ENCODE data around the gene POU1F1. TPM values are rescaled to one million over a fixed set of nuclear protein-coding genes. Genes with fewer than 3 reads are reported as not detected.

POU1F1 gene
- polyA plus RNA-seq, 1 of the 3 experiments (the other 2 are of a cell fraction): not detected

DNA sequence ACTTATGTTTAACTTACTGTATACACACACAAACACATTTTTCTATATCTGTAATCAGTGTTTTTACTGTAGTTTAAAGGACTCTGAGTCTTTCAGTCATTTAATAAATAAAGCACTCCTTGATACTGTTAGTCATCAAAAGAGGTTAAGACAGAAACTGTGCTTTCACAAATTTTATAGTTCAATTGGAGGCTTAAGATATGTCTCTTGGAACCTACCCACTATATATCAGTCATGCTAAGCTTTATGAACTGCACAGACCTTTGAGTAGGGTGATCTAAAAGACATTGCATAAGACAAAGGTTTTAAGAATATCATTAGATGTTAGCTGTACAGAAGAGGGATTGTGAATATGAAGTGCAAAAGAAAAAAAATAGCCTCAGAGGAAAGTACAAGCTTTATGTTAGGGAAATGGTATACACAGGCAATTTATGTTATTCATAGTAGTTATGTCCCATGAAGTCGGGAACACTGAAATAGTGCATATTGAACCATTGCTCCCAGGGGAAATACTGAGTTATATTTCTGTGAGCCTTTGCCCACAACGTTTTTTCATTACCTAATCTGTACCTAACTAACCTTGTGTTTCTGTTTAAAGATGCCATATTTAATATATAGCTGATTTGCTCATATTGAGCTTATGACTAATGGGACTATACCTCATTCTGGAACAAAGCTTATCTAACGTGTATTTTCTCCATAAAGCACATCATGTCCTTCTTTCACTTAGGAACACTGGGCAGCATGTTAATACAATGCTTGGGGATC is 29.5 kb downstream of the POU1F1 start:
- Histone ChIP-seq H3K9ac (no peak overlapping the region), H2AFZ (ENCODE audit: low read depth) (no peak overlapping the region), H4K20me1 (ENCODE audit: insufficient read depth) (no peaks in the 10 kb centered on the region), H3K79me2 (ENCODE audit: insufficient read depth) (no peaks in the 10 kb centered on the region), H3K4me2 (no peak overlapping the region), H3F3A (replicated peaks; ENCODE audit: insufficient read depth) (no peaks in the 10 kb centered on the region), H3K4me1 (ENCODE audit: control insufficient read depth in 1 of 2, insufficient read depth in 2 of 2, low read depth in 1 of 2, low read length in 1 of 2) (no peaks in the 10 kb centered on the region), H3K36me3 (replicated peaks in 1 of 2; ENCODE audit: control insufficient read depth in 1 of 2, insufficient read depth in 2 of 2, low read length in 1 of 2) (peaks cover 20 to 21% of the 10 kb centered on the region in 2 experiments), H3K9me3 (no peaks in the 10 kb centered on the region), H3K27me3 (ENCODE audit: insufficient read depth) (no peaks in the 10 kb centered on the region), H3K27ac (ENCODE audit: low read depth in 2 of 2, low read length in 1 of 2) (no peak overlapping the region), H3K9me2 (no peaks in the 10 kb centered on the region), H3K4me3 (ENCODE audit: low read depth in 2 of 2, low read length in 1 of 2) (no peak overlapping the region)
- ChIA-PET POLR2A (no interaction called here), CTCF (interaction anchor here (1.1 to 4.1 kb wide), 2 partner anchors 14 to 51 kb away, joined by 3 to 23 read pairs; no protein-coding TSS in a partner anchor)
- TF ChIP-seq TEAD4 (IDR thresholded peaks at IDR 0.05; ENCODE audit: borderline replicate concordance, insufficient read depth) (no peak), JUND (IDR thresholded peaks at IDR 0.05) (no peak), FOSL2 (IDR thresholded peaks at IDR 0.05; ENCODE audit: borderline replicate concordance, low read depth) (no peak), TCF12 (IDR thresholded peaks at IDR 0.05) (no peak), ELF1 (IDR thresholded peaks at IDR 0.05) (no peak), EZH2phosphoT487 (IDR thresholded peaks at IDR 0.05; ENCODE audit: borderline replicate concordance, low read depth) (no peak), RAD21 (IDR thresholded peaks at IDR 0.05; ENCODE audit: low read length) (no peak), MEF2A (IDR thresholded peaks at IDR 0.05; ENCODE audit: borderline replicate concordance, low read depth) (no peak), YY1 (IDR thresholded peaks at IDR 0.05; ENCODE audit: low read depth) (no peak), NFIC (IDR thresholded peaks at IDR 0.05; ENCODE audit: borderline replicate concordance) (no peak), SIN3A (IDR thresholded peaks at IDR 0.05; ENCODE audit: borderline replicate concordance, low read depth, low read length) (no peak), RCOR1 (IDR thresholded peaks at IDR 0.05; ENCODE audit: low read length) (no peak), GATA2 (CRISPR knock-in tag; IDR thresholded peaks at IDR 0.05) (no peak), SMC3 (IDR thresholded peaks at IDR 0.05; ENCODE audit: low read depth, low read length) (no peak)
- TF ChIP-seq, protein P1, sequence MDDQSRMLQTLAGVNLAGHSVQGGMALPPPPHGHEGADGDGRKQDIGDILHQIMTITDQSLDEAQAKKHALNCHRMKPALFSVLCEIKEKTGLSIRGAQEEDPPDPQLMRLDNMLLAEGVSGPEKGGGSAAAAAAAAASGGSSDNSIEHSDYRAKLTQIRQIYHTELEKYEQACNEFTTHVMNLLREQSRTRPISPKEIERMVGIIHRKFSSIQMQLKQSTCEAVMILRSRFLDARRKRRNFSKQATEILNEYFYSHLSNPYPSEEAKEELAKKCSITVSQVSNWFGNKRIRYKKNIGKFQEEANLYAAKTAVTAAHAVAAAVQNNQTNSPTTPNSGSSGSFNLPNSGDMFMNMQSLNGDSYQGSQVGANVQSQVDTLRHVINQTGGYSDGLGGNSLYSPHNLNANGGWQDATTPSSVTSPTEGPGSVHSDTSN (IDR thresholded peaks at IDR 0.05): no peak
- TF ChIP-seq, protein P2, sequence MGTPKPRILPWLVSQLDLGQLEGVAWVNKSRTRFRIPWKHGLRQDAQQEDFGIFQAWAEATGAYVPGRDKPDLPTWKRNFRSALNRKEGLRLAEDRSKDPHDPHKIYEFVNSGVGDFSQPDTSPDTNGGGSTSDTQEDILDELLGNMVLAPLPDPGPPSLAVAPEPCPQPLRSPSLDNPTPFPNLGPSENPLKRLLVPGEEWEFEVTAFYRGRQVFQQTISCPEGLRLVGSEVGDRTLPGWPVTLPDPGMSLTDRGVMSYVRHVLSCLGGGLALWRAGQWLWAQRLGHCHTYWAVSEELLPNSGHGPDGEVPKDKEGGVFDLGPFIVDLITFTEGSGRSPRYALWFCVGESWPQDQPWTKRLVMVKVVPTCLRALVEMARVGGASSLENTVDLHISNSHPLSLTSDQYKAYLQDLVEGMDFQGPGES (IDR thresholded peaks at IDR 0.05; ENCODE audit: low read depth, low read length): no peak
- TF ChIP-seq, protein P3, sequence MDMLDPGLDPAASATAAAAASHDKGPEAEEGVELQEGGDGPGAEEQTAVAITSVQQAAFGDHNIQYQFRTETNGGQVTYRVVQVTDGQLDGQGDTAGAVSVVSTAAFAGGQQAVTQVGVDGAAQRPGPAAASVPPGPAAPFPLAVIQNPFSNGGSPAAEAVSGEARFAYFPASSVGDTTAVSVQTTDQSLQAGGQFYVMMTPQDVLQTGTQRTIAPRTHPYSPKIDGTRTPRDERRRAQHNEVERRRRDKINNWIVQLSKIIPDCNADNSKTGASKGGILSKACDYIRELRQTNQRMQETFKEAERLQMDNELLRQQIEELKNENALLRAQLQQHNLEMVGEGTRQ (IDR thresholded peaks at IDR 0.05; ENCODE audit: borderline replicate concordance, low read depth, low read length): no peak
- TF ChIP-seq, protein P4, sequence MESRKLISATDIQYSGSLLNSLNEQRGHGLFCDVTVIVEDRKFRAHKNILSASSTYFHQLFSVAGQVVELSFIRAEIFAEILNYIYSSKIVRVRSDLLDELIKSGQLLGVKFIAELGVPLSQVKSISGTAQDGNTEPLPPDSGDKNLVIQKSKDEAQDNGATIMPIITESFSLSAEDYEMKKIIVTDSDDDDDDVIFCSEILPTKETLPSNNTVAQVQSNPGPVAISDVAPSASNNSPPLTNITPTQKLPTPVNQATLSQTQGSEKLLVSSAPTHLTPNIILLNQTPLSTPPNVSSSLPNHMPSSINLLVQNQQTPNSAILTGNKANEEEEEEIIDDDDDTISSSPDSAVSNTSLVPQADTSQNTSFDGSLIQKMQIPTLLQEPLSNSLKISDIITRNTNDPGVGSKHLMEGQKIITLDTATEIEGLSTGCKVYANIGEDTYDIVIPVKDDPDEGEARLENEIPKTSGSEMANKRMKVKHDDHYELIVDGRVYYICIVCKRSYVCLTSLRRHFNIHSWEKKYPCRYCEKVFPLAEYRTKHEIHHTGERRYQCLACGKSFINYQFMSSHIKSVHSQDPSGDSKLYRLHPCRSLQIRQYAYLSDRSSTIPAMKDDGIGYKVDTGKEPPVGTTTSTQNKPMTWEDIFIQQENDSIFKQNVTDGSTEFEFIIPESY (IDR thresholded peaks at IDR 0.05; ENCODE audit: borderline replicate concordance, low read depth): no peak
- 61% methylated on average over 3 of the region's 3 CpGs for WGBS (ENCODE audit: low lambda C conversion rate)
- DNase-seq: no peak

Measured in SK-N-SH (cell line).